ENCODE measurements around the gene SDK1.

SDK1 gene

GRCh38 chr7:4003503-4003902 lies 702.5 kb downstream of the SDK1 start:
- no peak for DNase-seq

GRCh38 chr7:4006687-4007086 lies 705.6 kb downstream of the SDK1 start:
- DNase-seq: no peak

GRCh38 chr7:4009211-4010060 lies 708.4 kb downstream of the SDK1 start:
- no peak for DNase-seq

GRCh38 chr7:4010061-4010605 lies 709.1 kb downstream of the SDK1 start:
- DNase-seq: no peak

GRCh38 chr7:4010923-4011656 lies 710.0 kb downstream of the SDK1 start:
- no peak for DNase-seq

- no peak for DNase-seq
Observed at GRCh38 chr7:4013793-4014192, 712.7 kb downstream of the SDK1 start.

- DNase-seq: no peak
Observed at GRCh38 chr7:4014346-4015050, 713.4 kb downstream of the SDK1 start.

- DNase-seq: no peak
Observed at GRCh38 chr7:4015371-4015770, 714.3 kb downstream of the SDK1 start.

GRCh38 chr7:4015996-4016395 lies 714.9 kb downstream of the SDK1 start:
- DNase-seq: no peak

- DNase-seq: no peak
Observed at GRCh38 chr7:4017081-4017480, 716.0 kb downstream of the SDK1 start.

GRCh38 chr7:4017785-4018184 lies 716.7 kb downstream of the SDK1 start:
- DNase-seq: no peak

- no peak for DNase-seq
Observed at GRCh38 chr7:4018601-4019316, 717.7 kb downstream of the SDK1 start.

GRCh38 chr7:4020086-4020485 lies 719.0 kb downstream of the SDK1 start:
- DNase-seq: no peak

GRCh38 chr7:4021413-4021812 lies 720.4 kb downstream of the SDK1 start:
- DNase-seq: no peak

GRCh38 chr7:4022265-4022664 lies 721.2 kb downstream of the SDK1 start:
- DNase-seq: no peak

GRCh38 chr7:4023502-4023901 lies 722.5 kb downstream of the SDK1 start:
- DNase-seq: no peak

- DNase-seq: no peak
Observed at GRCh38 chr7:4024133-4024532, 723.1 kb downstream of the SDK1 start.

- DNase-seq: no peak
Observed at GRCh38 chr7:4024806-4025205, 723.8 kb downstream of the SDK1 start.

GRCh38 chr7:4025210-4025609 lies 724.2 kb downstream of the SDK1 start:
- no peak for DNase-seq

- no peak for DNase-seq
Observed at GRCh38 chr7:4025694-4026615, 724.9 kb downstream of the SDK1 start.

- DNase-seq: no peak
Observed at GRCh38 chr7:4026941-4027486, 726.0 kb downstream of the SDK1 start.

Measured in activated naive CD4-positive, alpha-beta T cell treated with Interleukin-2 at 50 U/mL for 16 hours (primary cell).